GM12873 (cell line): ENCODE results near the gene PRRG1.

ENCODE experiments used
- TF ChIP-seq, protein P1 (sequence below): IDR thresholded peaks from 2 replicates; pipeline ENCODE4 v1.5.1; 2012; ENCODE audit warnings: low read depth, mild to moderate bottlenecking, moderate library complexity, low read length, control low read depth; ENCODE audit not compliant: insufficient read depth; ENCODE audit errors: missing control alignments

The PRRG1 gene

DNA sequence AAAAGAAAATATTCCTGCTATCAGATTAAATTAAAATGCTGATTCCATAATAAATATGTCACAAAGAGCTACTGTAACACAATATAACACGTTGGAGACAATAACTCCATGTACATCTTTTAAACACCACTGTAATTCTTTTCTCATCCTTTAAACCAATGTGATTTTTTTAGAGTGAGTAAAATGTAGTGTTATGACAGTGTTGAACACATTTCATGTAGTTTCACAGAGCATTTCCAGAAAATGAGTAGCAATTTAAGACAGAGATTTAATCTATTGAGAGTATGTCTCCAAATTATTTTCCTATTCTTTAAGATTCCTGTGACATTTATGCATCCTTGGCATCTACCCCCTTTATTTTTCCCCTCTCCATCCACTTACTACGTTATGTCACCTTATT is 17.1 kb upstream of the PRRG1 start:
- TF ChIP-seq, protein P1, sequence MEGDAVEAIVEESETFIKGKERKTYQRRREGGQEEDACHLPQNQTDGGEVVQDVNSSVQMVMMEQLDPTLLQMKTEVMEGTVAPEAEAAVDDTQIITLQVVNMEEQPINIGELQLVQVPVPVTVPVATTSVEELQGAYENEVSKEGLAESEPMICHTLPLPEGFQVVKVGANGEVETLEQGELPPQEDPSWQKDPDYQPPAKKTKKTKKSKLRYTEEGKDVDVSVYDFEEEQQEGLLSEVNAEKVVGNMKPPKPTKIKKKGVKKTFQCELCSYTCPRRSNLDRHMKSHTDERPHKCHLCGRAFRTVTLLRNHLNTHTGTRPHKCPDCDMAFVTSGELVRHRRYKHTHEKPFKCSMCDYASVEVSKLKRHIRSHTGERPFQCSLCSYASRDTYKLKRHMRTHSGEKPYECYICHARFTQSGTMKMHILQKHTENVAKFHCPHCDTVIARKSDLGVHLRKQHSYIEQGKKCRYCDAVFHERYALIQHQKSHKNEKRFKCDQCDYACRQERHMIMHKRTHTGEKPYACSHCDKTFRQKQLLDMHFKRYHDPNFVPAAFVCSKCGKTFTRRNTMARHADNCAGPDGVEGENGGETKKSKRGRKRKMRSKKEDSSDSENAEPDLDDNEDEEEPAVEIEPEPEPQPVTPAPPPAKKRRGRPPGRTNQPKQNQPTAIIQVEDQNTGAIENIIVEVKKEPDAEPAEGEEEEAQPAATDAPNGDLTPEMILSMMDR = no peak

DNA sequence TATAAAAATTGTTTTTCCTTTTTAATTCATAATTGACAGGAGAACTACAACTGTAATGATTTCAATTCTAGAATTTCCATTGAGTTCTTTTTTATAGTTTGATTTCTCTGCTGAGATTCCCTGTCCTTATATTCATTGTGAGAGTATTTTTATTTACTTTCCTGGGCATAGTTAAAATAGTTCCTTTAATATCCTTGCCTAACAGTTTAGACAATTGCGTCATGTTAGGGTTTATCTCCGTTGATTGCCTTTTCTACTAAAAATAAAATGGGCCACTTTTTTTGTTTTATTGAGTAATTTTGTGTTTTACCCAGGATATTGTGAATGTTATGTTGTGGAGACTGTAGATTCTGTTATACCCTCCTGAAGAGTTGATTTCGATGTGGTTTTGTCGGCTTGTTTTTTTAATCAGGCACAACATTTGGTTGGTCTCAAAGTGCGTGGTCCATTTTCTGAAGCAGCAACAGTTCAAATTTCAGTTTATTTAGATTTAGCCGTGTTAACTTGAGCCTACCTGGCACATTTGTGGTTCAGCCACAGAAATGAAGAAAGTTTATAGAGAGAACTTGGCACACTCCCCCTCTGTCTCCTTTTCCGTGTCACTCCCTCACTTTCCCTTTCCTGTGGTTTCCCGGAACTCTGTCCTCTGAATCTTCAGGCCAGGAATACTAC is 16.0 kb upstream of the PRRG1 start:
- TF ChIP-seq, protein P1 = no peak

DNA sequence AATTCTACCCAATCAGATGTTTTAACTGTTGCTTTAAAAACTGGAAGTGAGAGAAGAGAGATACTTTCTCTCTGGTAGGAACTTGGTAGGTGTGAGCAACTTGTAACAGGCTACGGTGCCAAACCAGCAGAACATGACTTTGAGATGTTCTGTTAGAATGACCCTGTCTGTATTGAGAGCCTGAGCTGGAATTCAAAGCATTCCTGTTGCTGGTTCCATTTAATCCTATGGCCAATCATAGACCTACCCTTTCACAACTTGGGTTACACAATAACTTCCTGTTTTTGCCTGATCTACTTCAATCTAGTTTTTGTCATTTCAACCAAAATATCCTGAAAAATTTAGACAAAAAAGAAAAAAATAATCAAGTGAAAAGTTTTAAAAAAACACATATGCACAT is 1.7 kb upstream of the PRRG1 start:
- TF ChIP-seq, protein P1 = no peak

DNA sequence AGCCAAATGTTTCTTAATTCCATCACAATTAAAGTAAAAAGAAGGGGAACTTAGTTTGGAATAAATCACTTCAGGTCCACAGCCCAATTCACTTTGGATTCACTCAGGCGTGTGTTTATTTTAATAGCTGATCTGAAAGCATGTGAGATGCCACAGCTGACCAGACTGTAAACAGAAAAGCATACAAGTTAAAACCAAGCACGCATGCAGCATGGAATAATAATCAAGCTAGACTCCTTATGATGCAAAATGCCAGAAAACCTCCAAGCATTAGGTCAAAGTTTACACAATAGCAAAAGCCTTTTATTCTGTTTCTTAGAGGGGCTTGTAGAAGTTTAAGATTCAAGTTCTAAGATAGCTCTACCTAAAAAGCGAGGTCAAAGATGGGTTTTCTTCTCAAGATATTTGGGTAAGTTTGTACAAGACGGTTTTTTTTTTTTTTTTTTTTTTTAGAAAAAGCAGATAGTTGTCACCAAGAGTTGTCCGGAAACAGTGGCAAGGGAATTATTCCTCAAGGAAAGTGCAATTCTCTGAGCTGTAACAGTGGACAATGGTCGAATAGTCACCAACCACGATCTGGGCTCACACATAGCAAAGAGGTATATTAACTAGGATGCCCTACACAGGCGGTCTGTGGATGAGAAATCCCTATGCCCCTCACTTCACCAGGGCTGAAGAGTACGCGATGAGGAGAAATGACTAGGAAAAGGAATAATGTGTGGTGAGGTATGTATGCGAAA is 763 bp upstream of the PRRG1 start:
- TF ChIP-seq, protein P1 = no peak

DNA sequence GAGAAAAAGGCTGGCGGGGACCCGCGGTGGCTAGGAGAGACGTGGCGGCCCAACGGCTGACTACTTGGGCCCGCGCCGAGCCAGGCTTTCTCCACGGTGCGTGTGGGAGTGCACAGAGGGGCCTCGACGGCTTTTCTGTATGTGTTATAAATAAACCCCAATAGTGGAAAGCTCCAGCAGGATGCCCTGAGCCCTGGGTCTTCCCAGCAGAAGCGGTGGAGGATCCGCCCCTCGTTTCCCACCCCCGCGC is 268 bp upstream of the PRRG1 start:
- TF ChIP-seq, protein P1 = no peak

DNA sequence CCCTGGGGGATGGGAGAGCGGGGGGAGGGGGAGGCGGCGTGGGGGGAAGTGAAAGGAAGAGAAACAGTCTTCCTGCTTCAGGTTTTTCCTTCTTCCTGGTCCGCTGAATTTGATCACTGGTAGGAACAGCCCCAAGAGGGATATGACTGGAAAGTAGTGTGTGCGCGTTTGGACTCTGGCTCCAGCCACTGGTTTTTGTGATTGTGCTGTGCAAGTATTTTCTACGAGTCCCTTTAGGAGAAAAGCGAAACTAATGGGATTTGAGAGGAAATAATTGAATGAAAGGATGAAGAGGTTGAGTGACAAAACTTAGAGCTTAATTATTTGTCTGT is 836 bp downstream of the PRRG1 start:
- TF ChIP-seq, protein P1 = no peak

DNA sequence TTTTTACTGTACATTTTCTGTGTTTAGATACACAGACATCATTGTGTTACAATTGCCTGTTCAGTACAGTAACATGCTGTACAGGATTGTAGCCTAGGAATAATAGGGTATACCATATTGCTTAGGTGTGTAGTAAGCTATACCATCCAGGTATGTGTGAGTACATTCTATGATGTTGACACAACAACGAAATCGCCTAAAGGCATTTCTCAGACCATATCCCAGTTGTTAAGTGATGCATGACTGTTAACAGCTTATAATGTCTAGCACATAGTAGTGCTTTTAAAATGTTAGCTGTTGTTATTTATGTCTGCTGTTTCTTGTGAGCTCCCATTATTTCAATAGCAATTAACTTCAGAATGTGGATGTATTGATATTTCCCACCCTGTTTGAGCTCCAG is 4.5 kb downstream of the PRRG1 start:
- TF ChIP-seq, protein P1 = no peak

DNA sequence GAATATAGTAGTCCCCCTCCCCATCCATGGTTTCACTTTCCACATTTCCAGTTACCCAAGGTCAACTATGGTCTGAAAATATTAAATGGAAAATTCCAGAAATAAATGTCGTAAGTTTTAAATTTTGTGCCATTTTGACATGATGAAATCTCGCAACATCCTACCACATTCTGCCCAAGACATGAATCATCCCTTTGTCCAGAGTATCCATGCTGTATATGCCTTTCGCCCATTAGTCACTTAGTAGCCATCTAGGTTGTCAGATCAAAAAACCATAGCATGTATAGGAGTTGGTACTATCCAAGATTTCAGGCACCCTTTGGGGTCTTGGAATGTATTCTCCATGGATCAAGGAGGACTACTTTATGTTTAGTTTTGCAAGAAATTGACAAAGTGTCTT is 8.3 kb downstream of the PRRG1 start:
- TF ChIP-seq, protein P1 = no peak
